ENCODE results near the gene DNAJB2.
"Not testable (repeated sequence)": the region's sequence is repeated elsewhere in the genome, so short reads cannot be mapped to it uniquely, and the experiment has no call there.

Gene DNAJB2

DNA sequence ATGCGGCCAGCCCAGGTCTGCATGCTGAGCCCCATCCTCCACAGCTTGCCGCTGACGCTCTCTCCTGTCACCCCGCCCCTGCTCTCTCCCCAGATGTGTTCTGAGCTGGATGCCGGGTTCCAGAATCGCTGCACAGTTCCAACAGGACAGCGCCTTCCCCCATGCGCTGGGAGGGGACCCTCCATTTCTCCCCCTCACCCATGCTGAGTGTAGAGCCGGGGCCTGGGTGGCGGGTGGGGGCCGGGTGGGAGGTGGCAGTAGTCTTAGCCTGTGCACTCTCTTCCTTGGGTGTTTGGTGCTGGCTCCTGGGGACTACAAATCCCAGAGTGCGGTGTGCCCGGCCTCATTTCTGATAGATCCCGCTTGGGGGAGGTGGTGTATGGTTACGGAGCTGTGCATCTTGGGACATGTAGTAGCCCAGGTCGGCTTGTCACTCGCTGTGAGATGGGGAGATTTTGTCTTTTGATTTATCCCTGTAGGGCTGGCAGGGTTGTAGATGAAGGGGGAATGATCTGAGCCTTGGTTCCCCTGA, 6.8 kb downstream of the DNAJB2 start:
- TF ChIP-seq, protein P1, sequence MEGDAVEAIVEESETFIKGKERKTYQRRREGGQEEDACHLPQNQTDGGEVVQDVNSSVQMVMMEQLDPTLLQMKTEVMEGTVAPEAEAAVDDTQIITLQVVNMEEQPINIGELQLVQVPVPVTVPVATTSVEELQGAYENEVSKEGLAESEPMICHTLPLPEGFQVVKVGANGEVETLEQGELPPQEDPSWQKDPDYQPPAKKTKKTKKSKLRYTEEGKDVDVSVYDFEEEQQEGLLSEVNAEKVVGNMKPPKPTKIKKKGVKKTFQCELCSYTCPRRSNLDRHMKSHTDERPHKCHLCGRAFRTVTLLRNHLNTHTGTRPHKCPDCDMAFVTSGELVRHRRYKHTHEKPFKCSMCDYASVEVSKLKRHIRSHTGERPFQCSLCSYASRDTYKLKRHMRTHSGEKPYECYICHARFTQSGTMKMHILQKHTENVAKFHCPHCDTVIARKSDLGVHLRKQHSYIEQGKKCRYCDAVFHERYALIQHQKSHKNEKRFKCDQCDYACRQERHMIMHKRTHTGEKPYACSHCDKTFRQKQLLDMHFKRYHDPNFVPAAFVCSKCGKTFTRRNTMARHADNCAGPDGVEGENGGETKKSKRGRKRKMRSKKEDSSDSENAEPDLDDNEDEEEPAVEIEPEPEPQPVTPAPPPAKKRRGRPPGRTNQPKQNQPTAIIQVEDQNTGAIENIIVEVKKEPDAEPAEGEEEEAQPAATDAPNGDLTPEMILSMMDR (IDR thresholded peaks at IDR 0.05; ENCODE audit: insufficient read depth, low read length), result no peak
- no peak for TF ChIP-seq SPI1 (IDR thresholded peaks at IDR 0.05; ENCODE audit: borderline replicate concordance, low read depth)
- no peak for TF ChIP-seq GABPA (IDR thresholded peaks at IDR 0.05; ENCODE audit: low read depth)
- Histone ChIP-seq H3K27ac (replicated peaks) (no peak overlapping the region), H3K4me3 (replicated peaks; ENCODE audit: insufficient read depth, low read length) (no peak overlapping the region), H3K27me3 (ENCODE audit: insufficient read depth, poor library complexity, severe bottlenecking) (no peaks in the 10 kb centered on the region)
- DNase-seq (ENCODE audit: low read depth in 1 of 2, low spot score in 1 of 2), result no peak

DNA sequence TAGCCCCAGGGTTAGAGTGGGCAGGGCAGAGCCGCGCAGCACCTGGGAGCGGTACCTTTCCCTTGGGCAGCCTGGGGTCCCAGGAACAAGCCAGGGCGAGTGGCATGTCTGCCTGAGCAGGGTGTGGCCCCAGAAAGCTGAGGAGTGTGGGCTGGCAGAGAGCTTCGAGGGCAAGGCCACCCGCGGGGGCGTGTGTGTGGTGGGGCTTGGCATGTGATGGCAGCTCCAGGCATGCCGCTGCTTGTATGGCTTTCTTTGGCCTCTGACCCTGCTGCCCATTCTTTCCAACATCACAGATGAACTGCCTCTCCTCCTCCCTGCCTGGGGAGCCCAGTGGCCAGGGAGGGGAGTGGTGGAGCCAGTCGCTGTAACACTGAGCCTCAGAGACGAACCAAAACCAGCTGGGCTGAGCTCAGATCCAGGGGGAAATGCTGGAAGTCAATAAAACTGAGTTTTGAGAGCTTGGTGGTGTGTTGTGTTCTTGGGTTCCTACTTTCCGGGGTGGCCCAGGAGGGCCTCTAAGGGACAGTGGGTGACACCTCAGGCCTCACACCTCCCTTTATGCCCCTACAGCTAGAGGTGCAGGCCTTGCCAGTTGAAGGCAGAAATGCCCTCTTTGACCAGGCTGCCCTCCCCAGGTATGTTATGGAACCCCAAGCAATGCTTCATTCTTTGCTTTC, 7.4 kb downstream of the DNAJB2 start:
- no peak overlapping the region for H3K27ac ChIP-seq (replicated peaks)
- DNase-seq (ENCODE audit: low read depth in 1 of 2, low spot score in 1 of 2), result no peak
- TF ChIP-seq SPI1 (IDR thresholded peaks at IDR 0.05; ENCODE audit: borderline replicate concordance, low read depth) (no peak), POLR2AphosphoS5 (IDR thresholded peaks at IDR 0.05; ENCODE audit: low read depth) (no peak), GABPA (IDR thresholded peaks at IDR 0.05; ENCODE audit: low read depth) (no peak)
- TF ChIP-seq, protein P1 (IDR thresholded peaks at IDR 0.05; ENCODE audit: insufficient read depth, low read length), result no peak
- TF ChIP-seq, protein P2, sequence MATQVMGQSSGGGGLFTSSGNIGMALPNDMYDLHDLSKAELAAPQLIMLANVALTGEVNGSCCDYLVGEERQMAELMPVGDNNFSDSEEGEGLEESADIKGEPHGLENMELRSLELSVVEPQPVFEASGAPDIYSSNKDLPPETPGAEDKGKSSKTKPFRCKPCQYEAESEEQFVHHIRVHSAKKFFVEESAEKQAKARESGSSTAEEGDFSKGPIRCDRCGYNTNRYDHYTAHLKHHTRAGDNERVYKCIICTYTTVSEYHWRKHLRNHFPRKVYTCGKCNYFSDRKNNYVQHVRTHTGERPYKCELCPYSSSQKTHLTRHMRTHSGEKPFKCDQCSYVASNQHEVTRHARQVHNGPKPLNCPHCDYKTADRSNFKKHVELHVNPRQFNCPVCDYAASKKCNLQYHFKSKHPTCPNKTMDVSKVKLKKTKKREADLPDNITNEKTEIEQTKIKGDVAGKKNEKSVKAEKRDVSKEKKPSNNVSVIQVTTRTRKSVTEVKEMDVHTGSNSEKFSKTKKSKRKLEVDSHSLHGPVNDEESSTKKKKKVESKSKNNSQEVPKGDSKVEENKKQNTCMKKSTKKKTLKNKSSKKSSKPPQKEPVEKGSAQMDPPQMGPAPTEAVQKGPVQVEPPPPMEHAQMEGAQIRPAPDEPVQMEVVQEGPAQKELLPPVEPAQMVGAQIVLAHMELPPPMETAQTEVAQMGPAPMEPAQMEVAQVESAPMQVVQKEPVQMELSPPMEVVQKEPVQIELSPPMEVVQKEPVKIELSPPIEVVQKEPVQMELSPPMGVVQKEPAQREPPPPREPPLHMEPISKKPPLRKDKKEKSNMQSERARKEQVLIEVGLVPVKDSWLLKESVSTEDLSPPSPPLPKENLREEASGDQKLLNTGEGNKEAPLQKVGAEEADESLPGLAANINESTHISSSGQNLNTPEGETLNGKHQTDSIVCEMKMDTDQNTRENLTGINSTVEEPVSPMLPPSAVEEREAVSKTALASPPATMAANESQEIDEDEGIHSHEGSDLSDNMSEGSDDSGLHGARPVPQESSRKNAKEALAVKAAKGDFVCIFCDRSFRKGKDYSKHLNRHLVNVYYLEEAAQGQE (IDR thresholded peaks at IDR 0.05; ENCODE audit: insufficient replicate concordance, low read depth), result no peak
- peaks cover 5% of the 10 kb centered on the region for H3K27me3 ChIP-seq (ENCODE audit: insufficient read depth, poor library complexity, severe bottlenecking)
- H3K4me3 ChIP-seq (replicated peaks; ENCODE audit: insufficient read depth, low read length), result no peak overlapping the region

DNA sequence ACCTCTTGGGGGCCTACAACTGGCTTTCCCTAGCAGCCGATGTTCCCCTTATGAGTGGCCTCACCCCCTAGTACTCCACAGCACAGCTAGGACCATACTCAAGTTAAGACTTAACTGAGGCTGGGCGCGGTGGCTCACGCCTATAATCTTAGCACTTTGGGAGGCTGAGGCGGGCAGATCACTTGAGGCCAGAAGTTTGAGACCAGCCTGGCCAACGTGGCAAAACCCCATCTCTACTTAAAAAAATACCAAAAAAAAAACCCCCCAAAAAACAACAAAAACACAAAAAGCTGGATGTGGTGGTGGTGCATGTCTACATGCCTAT, 7.9 kb downstream of the DNAJB2 start:
- DNase-seq (ENCODE audit: low read depth in 1 of 2, low spot score in 1 of 2); H3K27me3 ChIP-seq (ENCODE audit: insufficient read depth, poor library complexity, severe bottlenecking); H3K4me3 ChIP-seq (replicated peaks; ENCODE audit: insufficient read depth, low read length); H3K27ac ChIP-seq (replicated peaks): not testable (repeated sequence)

DNA sequence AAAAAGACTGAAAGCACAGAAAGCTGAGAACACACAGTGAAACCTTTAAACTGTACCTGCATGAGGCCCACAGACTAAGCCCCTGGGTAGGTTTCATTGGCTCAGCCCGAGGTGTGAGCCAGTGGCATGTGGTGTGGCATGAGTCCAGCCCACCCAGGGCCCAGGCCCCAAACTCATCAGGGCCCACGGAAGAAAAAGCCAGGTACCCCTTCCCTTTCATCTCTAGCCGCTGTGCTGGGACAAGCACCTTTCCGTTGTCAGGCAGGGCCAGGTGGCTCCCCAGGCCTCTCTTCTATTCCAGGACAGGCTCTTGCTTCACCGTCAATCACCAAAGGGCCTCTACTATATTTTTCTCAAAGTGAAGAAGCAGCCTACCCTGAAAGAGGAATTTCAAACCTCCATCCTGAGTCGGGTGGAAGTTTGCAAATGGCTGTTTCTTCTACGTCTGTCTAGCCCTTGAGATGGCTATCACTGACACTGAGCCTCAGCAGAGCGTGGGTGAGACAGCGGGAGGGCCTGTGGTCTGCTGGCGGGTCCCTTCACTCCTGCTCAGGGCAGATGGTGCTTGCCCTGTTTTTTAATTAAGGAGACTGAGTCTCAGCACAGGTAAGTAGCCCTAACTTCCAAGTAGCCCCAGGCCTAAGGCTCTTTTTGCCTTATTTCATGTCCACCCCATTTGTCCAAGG, 8.6 kb downstream of the DNAJB2 start:
- no peak for DNase-seq (ENCODE audit: low read depth in 1 of 2, low spot score in 1 of 2)
- TF ChIP-seq, protein P2 (IDR thresholded peaks at IDR 0.05; ENCODE audit: insufficient replicate concordance, low read depth), result no peak
- TF ChIP-seq POLR2AphosphoS5 (IDR thresholded peaks at IDR 0.05; ENCODE audit: low read depth) (no peak), GABPA (IDR thresholded peaks at IDR 0.05; ENCODE audit: low read depth) (no peak), SPI1 (IDR thresholded peaks at IDR 0.05; ENCODE audit: borderline replicate concordance, low read depth) (no peak)
- TF ChIP-seq, protein P1 (IDR thresholded peaks at IDR 0.05; ENCODE audit: insufficient read depth, low read length), result no peak
- Histone ChIP-seq H3K27ac (replicated peaks) (no peak overlapping the region), H3K27me3 (ENCODE audit: insufficient read depth, poor library complexity, severe bottlenecking) (peaks cover 5% of the 10 kb centered on the region), H3K4me3 (replicated peaks; ENCODE audit: insufficient read depth, low read length) (no peak overlapping the region)
